GM13976 (cell line): ENCODE measurements around the gene SCRN2.
A peak's percentile ranks its signal among the peaks of the same experiment; 100 is the strongest.

ENCODE experiments used
- DNase-seq: peaks from one replicate; pipeline ENCODE4 v3.0.0; 2012; ENCODE audit warnings: low spot score
- in situ Hi-C: fragments of 300-500 bp; cut with MboI; formaldehyde crosslinking; loops from one replicate; pipeline ENCODE4 v1.12.0; 2022; ENCODE audit warnings: low sequenced_read_pairs, mixed read lengths, inconsistent platforms; ENCODE audit not compliant: unreplicated experiment
- TF ChIP-seq, protein P1 (sequence below): IDR thresholded peaks from 2 replicates; pipeline ENCODE4 v1.5.1; 2012; ENCODE audit warnings: borderline replicate concordance, mild to moderate bottlenecking; ENCODE audit not compliant: insufficient read depth; ENCODE audit errors: extremely low read depth, missing control alignments, control extremely low read depth

SCRN2 gene

DNA sequence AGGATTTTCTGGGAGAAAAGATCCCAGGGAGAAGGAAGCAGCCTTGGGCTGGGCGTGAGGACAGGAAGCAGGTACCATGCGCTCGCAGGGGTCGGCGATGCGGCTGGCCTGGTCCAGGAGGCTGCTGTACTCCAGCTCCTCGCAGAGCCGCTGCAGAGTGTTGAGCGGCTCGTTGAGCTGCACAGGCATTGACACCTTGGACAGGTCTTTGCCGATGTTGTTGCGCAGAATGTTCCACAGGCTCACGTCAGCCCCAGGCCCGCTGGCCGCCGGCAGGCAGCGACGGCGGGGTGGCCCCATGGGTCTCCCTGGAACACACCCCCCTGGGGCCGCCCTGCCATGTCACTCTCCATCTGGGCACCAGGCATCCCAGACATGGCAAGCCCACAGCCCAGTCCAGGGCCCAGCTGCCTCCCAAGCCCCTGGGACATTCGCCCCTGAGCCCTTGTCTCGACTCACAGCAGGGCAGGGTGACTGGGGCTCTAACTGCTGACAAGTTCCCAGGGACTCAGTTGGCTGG, 27.5 kb downstream of the SCRN2 start:
- no peak for DNase-seq
- in situ Hi-C loops = no loop called here
- TF ChIP-seq, protein P1, sequence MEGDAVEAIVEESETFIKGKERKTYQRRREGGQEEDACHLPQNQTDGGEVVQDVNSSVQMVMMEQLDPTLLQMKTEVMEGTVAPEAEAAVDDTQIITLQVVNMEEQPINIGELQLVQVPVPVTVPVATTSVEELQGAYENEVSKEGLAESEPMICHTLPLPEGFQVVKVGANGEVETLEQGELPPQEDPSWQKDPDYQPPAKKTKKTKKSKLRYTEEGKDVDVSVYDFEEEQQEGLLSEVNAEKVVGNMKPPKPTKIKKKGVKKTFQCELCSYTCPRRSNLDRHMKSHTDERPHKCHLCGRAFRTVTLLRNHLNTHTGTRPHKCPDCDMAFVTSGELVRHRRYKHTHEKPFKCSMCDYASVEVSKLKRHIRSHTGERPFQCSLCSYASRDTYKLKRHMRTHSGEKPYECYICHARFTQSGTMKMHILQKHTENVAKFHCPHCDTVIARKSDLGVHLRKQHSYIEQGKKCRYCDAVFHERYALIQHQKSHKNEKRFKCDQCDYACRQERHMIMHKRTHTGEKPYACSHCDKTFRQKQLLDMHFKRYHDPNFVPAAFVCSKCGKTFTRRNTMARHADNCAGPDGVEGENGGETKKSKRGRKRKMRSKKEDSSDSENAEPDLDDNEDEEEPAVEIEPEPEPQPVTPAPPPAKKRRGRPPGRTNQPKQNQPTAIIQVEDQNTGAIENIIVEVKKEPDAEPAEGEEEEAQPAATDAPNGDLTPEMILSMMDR = no peak

DNA sequence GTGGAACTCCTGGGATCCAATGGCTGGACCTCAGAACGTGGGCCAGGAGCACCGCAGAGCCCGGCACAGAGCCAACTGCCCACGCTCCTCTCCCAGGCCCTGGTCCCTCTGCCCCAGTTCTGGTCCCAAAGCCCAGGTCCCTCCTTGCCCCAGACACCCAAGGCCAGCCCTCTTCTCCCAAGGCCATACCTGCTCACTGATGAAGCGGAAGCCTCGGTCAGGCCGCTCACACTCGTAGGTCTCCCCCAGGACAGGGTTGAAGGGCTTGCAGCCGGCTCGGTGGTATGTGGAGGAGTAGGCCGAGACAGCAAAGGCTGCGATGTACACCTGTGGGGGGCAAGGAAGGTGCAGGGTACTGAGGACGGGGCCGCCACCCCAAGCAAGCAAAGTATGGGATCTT, 28.0 kb downstream of the SCRN2 start:
- no peak for DNase-seq
- in situ Hi-C loops = no loop called here

DNA sequence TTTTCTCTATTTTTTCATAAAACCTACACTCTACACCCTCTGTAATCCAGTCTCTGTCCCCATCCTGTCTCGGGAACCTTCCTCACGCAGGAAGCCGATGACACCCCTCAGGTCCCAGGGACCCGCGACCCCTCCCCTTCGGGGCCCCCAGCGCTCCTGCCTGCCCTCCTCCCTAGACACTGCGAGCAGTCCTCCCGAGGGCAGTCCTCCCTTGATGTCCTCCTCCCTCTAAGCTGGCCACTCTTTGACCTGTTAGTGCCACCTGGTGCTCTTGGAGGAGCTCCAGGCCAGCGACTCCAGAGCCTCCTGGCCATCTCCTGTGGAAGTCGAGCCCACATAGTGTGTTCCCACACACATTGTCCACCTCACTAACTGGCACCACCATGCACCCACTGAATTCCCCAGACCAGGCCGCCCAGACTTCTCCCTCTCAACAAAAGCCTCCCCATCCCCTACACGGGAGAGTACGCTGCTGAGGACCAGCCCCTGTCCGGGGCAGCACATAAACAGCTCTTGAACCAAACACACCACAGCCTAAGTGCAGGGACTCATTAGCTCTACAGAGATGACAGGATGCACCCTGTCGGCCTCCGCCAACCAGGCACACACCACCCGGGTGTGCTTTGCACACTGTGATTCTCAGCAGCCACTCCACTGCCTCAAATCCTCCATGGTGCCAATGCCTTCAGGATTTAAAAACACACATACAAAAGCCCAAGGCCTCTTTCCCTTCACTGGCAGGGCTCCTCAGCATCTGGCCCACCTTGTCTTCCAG, 28.7 kb downstream of the SCRN2 start:
- DNase-seq = no peak
- TF ChIP-seq, protein P1 = no peak
- in situ Hi-C loops = no loop called here

More for the DNA sequence above, 28.0 kb downstream of the SCRN2 start:
- TF ChIP-seq, protein P1 = no peak

DNA sequence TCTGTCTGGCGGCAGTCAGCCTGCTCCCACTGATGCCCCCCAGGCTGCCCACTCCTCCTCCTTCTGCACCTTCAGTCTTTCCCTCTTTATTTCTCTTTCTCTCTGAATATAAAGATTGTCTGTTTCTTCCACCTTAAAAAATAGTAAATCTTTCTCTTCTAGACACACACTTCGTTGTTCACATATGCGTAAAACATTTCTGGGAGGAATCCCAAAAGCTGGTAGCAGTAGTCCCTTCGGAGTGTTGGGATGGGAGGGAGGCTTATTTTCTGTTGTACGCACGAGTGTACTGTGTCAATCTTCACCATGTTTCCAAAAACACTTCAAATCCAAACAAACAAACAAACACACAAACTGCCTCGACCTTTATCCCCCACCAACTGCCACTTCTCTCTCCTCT, 29.4 kb downstream of the SCRN2 start:
- DNase-seq = no peak
- in situ Hi-C loops = no loop called here
- TF ChIP-seq, protein P1 = no peak

DNA sequence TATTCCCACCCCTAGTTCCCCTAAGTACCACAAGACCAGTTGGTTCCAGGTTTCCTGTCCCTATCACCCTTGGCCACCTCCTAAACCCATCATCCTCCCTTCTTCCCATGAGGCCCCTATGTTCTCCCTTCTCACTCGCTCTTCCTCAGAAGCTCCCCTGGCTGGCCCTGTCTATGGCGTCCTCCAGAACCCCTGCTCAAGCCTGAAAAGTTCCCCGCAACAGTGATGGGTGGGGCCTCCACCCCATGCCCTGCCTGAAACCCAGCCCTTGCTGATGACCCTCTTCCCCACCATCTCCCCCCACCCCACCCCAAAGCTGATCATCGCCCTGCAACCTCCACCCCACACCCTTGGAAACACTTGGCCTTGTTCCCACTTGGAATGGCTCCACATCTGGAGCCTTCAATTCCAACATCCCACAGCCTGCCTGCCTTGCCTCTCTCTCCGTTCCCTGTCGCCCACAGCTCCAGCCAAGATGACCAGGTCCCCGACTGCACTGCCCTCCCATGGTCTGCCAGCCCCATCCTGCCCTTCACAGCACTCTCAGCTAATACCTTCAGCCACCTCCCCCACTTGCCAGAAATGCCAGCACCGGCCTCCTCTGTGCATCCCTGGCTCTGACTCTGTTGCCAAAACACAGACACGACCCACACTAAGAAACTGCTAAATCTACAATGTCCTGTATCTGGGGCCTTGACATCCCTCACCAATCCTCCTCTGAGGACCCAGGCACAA, 30.0 kb downstream of the SCRN2 start:
- no peak for DNase-seq
- TF ChIP-seq, protein P1 = no peak
- in situ Hi-C loops = no loop called here

DNA sequence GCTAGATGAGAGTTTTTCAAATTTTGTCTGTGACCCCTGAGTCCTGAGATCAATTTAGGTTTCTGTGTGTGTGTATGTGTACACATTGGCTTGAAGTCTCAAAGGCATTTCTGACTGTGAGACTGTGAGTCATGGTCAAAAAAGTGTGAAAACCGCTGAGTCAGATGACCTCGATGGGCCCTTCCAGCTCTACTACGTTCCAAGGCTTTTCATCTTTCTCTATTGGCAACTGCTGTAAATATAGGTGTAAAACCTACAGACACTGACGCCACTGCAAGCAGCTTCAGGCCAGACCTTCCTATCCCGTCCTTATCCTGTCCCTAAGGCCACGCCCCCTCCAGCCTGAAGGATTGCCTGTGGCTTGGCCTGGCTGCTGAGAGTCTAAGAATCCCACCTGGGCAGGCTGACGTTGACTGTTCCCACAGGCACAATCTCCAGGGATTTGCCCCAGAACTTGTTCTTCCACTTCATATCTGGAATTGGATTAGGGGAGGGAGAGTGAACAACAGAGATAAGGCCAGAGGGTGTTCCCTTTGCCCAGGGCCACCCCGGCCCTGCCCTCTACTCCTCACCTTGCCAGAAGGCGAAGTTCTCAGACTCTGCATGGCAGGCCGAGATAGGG, 30.8 kb downstream of the SCRN2 start:
- in situ Hi-C loops = no loop called here
- peak; percentile 70 for DNase-seq

More for the DNA sequence above, 30.8 kb downstream of the SCRN2 start:
- TF ChIP-seq, protein P1 = no peak
